Activated T-helper 17 cell treated with anti-CD3 and anti-CD28 coated beads, Interleukin-2, amount 50 U/mL, for 72 hours (primary cell): Measurements from ENCODE around the gene TANC1. TPM values are rescaled to one million over a fixed set of nuclear protein-coding genes. Genes with fewer than 3 reads are reported as not detected.

Experiments used
- ATAC-seq: fragments of 150-1000 bp; cut with Tn5 transposase; replicated peaks from 2 replicates; pipeline ENCODE4 v1.10.0; 2021; ENCODE audit warnings: mild to moderate bottlenecking, moderate library complexity
- H3K27ac Mint-ChIP-seq: one replicate; pipeline ENCODE4 v1.8.0; 2022; ENCODE audit warnings: mixed read lengths
- H3K27me3 Mint-ChIP-seq: one replicate; pipeline ENCODE4 v1.8.0; 2022; ENCODE audit warnings: mixed read lengths
- H3K36me3 Mint-ChIP-seq: one replicate; pipeline ENCODE4 v1.8.0; 2022; ENCODE audit warnings: low read depth, mild to moderate bottlenecking, mixed read lengths
- H3K4me1 Mint-ChIP-seq: one replicate; pipeline ENCODE4 v1.8.0; 2022; ENCODE audit warnings: mixed read lengths
- H3K4me3 Mint-ChIP-seq: one replicate; pipeline ENCODE4 v1.8.0; 2022; ENCODE audit warnings: mild to moderate bottlenecking, mixed read lengths
- H3K9me3 Mint-ChIP-seq: one replicate; pipeline ENCODE4 v1.8.0; 2022; ENCODE audit warnings: mixed read lengths
- total RNA-seq, 2 donors: library from RNA; stranded (reverse); gene quantifications; one replicate each; pipeline ENCODE4 v1.2.3, GENCODE V29; 2022

The TANC1 gene
- total RNA-seq, 2 donors from 2014 or later = 1.4 to 1.7 TPM

- Mint-ChIP-seq H3K27me3 (no peaks in the 10 kb centered on the region), H3K4me1 (peaks cover 16% of the 10 kb centered on the region), H3K36me3 (no peaks in the 10 kb centered on the region), H3K27ac (no peak overlapping the region), H3K4me3 (no peak overlapping the region), H3K9me3 (no peaks in the 10 kb centered on the region)
- ATAC-seq = no peak
Observed at GRCh38 chr2:159151198-159152127, 183.0 kb downstream of the TANC1 start.

DNA sequence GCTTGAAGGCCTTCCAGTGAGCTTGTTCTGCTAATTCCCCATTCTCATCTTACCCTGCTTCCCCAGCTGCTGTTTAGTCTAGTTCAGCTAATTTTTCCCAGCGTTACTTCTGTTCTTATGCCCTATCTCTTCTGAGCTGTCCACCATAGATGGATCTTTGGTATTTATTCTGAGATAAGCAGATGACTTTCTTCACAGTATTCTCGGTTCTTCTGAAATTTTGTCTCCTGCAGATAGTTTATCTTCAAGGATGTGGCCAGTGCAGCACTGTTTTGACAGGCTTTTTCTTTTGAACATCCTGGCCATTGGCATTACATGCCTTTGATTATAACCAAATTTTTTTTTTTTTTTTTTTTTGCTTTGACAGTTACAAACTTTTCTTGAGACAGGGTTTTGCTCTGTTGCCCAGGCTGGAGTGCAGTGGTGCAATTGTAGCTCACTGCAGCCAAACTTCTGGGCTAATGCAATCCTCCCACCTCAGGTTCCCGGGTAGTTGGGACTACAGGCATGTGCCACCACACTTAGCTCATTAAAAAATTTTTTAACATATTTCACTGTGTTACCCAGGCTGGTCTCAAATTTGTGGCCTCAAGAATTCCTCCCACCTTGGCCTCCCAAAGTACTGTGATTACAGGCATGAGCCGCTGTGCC lies 183.8 kb downstream of the TANC1 start:
- Mint-ChIP-seq H3K27ac (no peak overlapping the region), H3K27me3 (no peaks in the 10 kb centered on the region), H3K4me1 (peaks cover 16% of the 10 kb centered on the region), H3K4me3 (no peak overlapping the region), H3K9me3 (no peaks in the 10 kb centered on the region), H3K36me3 (no peaks in the 10 kb centered on the region)
- ATAC-seq = no peak

DNA sequence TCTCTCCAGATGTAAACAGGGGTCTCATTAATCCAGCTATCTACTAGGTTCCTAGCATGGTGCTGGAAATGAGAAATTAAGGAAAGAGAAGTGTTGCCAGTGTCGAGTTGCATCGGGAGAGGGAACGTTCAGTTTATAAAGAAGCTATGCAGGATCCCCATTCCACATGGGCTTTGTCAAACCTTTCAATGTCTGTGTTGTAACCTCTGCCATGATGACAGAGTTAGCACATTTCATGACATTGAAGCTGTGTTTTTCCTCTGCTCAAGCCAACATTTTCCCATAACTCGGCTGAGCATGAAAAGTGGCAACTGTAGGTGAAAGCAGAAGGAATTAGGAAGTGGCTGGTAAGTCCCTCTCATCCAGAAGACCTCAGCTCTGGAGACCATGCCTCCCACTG lies 184.6 kb downstream of the TANC1 start:
- peaks cover 8% of the 10 kb centered on the region for H3K4me1 Mint-ChIP-seq
- no peaks in the 10 kb centered on the region for H3K27me3 Mint-ChIP-seq
- no peak for ATAC-seq
- no peaks in the 10 kb centered on the region for H3K36me3 Mint-ChIP-seq
- no peaks in the 10 kb centered on the region for H3K9me3 Mint-ChIP-seq
- H3K27ac Mint-ChIP-seq = no peak overlapping the region
- H3K4me3 Mint-ChIP-seq = no peak overlapping the region

- peaks cover 8% of the 10 kb centered on the region for H3K4me1 Mint-ChIP-seq
- no peak overlapping the region for H3K27ac Mint-ChIP-seq
- no peak for ATAC-seq
Observed at GRCh38 chr2:159153463-159153862, 185.0 kb downstream of the TANC1 start.

DNA sequence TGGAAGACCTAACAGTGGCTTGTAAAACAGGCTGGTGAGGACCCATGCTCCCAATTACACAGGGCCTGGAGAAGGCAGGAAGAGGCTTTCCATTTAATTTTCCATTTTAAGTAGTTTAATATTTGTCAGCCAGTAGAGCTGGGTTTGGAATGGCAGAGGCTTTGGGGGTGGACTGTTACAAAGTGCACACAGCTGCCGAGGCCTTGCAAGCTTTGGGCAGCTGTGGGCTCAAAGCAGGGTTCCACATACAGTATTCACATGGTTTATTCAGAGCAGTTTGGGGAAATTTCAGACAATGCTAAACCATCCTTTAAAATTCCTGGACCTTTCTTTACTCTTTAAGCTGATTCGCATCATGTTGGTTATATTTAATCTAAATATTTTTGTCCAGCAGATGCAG lies 185.5 kb downstream of the TANC1 start:
- Mint-ChIP-seq H3K27ac (no peak overlapping the region), H3K4me3 (no peak overlapping the region), H3K4me1 (peaks cover 8% of the 10 kb centered on the region), H3K9me3 (no peaks in the 10 kb centered on the region), H3K36me3 (no peaks in the 10 kb centered on the region), H3K27me3 (no peaks in the 10 kb centered on the region)
- no peak for ATAC-seq

More at GRCh38 chr2:159153463-159153862, 185.0 kb downstream of the TANC1 start:
- Mint-ChIP-seq H3K9me3 (no peaks in the 10 kb centered on the region), H3K27me3 (no peaks in the 10 kb centered on the region), H3K36me3 (no peaks in the 10 kb centered on the region), H3K4me3 (no peak overlapping the region)

DNA sequence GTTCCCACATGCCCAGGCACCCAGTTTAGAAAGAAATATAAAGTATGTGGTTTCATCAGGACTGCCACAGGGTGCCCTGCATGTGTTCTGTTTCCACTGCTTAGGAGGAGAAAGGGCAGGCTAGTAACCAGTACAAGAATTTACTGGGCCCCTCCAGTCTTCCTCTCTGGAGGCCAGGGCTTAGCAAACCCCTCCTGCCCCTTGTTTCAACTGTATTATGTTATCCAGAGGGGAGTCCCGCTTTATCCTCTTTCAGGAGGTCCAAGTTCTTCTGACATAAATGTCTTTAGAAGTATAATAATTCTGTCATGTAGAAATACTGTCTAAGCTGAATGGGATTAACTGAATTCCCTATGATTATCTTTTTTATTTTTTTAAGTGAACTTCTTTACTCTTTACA lies 185.9 kb downstream of the TANC1 start:
- Mint-ChIP-seq H3K27me3 (no peaks in the 10 kb centered on the region), H3K4me3 (no peak overlapping the region), H3K36me3 (no peaks in the 10 kb centered on the region), H3K9me3 (no peaks in the 10 kb centered on the region), H3K4me1 (peaks cover 8% of the 10 kb centered on the region), H3K27ac (no peak overlapping the region)
- no peak for ATAC-seq

GRCh38 chr2:159155320-159155719 lies 186.9 kb downstream of the TANC1 start:
- Mint-ChIP-seq H3K27me3 (no peaks in the 10 kb centered on the region), H3K9me3 (no peaks in the 10 kb centered on the region), H3K4me1 (peaks cover 8% of the 10 kb centered on the region), H3K4me3 (no peak overlapping the region), H3K27ac (no peak overlapping the region), H3K36me3 (no peaks in the 10 kb centered on the region)
- ATAC-seq = no peak

DNA sequence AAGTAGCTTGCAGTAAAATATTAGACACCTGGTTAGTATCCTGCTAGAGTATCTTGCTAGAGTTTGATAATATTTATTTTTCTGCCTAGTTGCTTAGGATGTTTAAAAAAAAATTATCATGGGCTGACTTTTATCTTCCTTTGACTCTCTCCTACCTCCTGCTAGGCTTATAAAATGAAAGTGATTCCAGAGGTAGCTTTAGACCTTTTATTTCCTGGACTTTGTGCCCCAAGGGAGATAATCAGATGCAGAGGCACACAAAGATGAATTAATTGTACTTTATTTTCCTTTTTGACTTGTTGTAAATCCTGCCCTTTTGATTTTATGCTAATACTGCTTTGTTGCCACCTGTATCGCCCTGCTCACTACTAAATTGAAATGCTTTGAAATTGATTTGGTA lies 187.4 kb downstream of the TANC1 start:
- no peak for ATAC-seq
- peaks cover 8% of the 10 kb centered on the region for H3K4me1 Mint-ChIP-seq
- no peaks in the 10 kb centered on the region for H3K9me3 Mint-ChIP-seq
- H3K4me3 Mint-ChIP-seq = no peak overlapping the region
- H3K27ac Mint-ChIP-seq = no peak overlapping the region
- no peaks in the 10 kb centered on the region for H3K36me3 Mint-ChIP-seq
- H3K27me3 Mint-ChIP-seq = no peaks in the 10 kb centered on the region

DNA sequence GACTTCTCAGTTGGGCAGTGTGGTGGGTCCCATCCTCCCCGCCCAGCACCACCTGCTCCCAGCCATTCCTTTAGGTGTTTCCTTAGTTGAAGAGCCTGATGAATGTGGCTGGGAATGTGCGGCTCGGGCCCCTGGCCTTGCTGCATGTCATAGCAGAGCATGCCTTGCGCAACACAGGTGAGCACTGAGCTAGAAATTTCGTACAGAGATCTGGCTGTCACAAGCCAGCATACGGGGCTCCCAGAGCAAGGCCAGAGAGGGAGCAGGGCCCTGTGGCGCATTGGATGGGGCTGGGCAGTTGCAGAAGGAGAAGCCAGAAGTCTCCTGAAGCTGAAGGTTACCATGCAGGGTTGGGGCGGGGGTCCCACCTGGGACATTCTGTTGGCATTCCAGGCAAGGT lies 188.4 kb downstream of the TANC1 start:
- Mint-ChIP-seq H3K4me3 (no peak overlapping the region), H3K36me3 (no peaks in the 10 kb centered on the region), H3K27ac (no peak overlapping the region), H3K27me3 (no peaks in the 10 kb centered on the region), H3K9me3 (no peaks in the 10 kb centered on the region), H3K4me1 (peaks cover 8% of the 10 kb centered on the region)
- no peak for ATAC-seq

DNA sequence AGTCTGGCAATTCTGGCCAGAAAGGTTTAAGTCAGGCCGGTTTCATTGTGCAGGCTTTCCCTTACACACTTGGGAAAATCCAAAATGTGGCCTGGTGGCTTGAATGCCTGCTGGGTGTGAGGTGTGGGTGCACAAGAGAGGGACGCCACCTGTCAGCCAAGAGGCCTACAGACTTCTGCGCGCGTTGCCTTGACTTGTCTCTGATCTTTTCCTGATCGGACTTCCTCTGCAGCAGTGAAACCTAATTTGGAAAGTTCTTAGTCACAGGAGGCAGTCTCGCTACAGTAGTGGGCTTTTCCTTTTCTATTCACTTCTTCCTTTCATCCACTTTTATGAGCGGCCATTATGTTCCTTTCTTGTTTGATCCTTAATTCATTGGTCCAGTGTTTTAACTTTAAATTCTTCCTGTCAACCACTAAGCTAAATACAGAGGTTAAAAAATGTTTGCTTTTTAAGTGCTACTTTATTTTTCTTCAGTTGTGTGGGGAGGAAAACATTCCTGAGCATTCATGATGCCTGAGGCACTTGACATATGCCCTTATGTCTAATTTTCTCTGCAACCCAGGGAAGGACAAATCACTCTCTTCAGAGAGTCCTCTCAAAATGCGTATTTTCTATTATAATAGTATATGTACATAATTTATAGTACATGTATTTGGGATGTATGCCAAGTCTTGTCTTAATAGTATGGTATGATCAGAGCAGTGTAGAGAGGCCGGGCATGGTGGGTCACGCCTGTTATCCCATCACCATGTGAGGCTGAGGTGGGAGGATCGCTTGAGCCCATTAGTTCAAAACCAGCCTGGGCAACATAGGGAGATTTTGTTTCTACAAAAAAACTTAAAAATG lies 189.1 kb downstream of the TANC1 start:
- Mint-ChIP-seq H3K36me3 (no peaks in the 10 kb centered on the region), H3K27ac (no peak overlapping the region), H3K4me1 (peaks cover 8% of the 10 kb centered on the region), H3K27me3 (no peaks in the 10 kb centered on the region), H3K4me3 (no peak overlapping the region), H3K9me3 (no peaks in the 10 kb centered on the region)
- no peak for ATAC-seq

DNA sequence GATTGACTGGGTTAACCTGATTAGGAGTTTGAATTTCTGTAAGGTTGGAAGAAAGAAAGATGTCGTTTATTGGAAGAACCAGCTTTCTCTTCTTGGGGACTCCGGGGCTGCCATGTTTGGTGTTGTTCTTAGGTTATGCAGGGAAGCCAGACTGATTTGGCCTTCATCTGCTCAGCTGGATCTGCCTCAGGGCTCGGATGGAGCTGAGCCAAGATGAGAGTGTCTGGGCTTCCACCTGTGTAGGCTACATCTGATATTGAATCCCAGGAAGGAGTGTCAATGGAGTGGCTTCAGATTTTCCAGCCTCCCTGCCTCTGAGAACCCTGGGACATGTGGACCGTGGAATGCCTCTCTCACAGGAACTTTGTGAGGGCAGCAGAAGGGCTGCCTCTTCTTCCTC lies 192.0 kb downstream of the TANC1 start:
- no peaks in the 10 kb centered on the region for H3K27me3 Mint-ChIP-seq
- no peak overlapping the region for H3K27ac Mint-ChIP-seq
- ATAC-seq = no peak

GRCh38 chr2:159160954-159161353 lies 192.5 kb downstream of the TANC1 start:
- no peak for ATAC-seq
- Mint-ChIP-seq H3K4me1 (no peaks in the 10 kb centered on the region), H3K4me3 (no peak overlapping the region), H3K27ac (no peak overlapping the region), H3K27me3 (no peaks in the 10 kb centered on the region), H3K9me3 (no peaks in the 10 kb centered on the region), H3K36me3 (no peaks in the 10 kb centered on the region)

More for the DNA sequence above, 192.0 kb downstream of the TANC1 start:
- no peaks in the 10 kb centered on the region for H3K4me1 Mint-ChIP-seq
- H3K36me3 Mint-ChIP-seq = no peaks in the 10 kb centered on the region
- H3K4me3 Mint-ChIP-seq = no peak overlapping the region
- H3K9me3 Mint-ChIP-seq = no peaks in the 10 kb centered on the region

DNA sequence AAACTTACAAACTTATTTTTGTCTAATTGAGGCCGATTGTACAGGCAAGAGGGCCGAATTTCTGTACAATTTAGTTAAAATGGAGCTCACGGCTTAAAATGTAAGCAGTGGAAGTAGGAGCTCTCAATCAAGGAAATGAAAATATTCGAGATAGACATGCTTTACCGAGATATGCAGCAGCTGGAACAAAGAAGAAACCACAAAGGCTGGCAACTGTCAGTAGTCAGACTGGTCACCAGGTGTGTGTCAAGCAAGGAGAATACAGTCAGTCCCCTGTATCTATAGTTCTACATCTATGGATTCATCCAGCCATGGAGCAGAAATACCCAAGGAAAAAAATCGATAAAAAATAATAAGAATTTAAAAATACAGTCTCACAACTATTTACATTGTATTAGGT lies 195.5 kb downstream of the TANC1 start:
- no peaks in the 10 kb centered on the region for H3K27me3 Mint-ChIP-seq
- ATAC-seq = no peak
- no peaks in the 10 kb centered on the region for H3K9me3 Mint-ChIP-seq
- no peaks in the 10 kb centered on the region for H3K4me1 Mint-ChIP-seq
- no peak overlapping the region for H3K27ac Mint-ChIP-seq
- no peak overlapping the region for H3K4me3 Mint-ChIP-seq
- no peaks in the 10 kb centered on the region for H3K36me3 Mint-ChIP-seq

DNA sequence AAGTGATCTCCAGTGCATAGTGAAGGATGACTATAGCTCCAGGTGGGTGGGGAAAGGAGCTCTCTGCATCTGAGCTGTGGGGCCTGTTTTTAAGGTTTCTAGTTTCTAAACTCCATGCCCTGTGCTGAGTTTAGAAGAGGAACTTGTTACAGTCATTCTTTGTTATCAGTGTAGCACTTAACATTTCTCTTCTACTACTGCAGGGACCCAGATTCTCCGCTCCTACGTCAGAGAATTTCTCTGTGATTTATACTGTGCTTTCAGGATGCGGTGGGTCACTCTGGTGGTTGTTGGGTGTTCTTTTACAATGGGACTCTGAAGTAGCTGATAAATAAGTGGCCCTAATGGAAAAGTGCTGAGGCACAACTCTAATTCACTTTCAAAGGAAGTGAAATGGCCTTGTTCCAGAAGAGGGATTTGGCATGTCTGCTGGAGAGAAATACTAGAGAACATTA lies 196.0 kb downstream of the TANC1 start:
- ATAC-seq = no peak
- Mint-ChIP-seq H3K4me1 (no peaks in the 10 kb centered on the region), H3K36me3 (no peaks in the 10 kb centered on the region), H3K9me3 (no peaks in the 10 kb centered on the region), H3K27ac (no peak overlapping the region), H3K27me3 (no peaks in the 10 kb centered on the region), H3K4me3 (no peak overlapping the region)
